Posterior cingulate gyrus (tissue), 11 donors: ENCODE results near the gene NTSR1.

Experiments
- DNase-seq, 10 donors: peaks; one replicate each; pipeline versions ENCODE4 v3.0.0 to v3.0.0-alpha.2; 2020 to 2021; ENCODE audit warnings: mixed read lengths in 3 of 10
- intact Hi-C: fragments of 100-400 bp; cut with DNase I; formaldehyde crosslinking; loops from one replicate; pipeline ENCODE4 v1.15.1; 2023

The NTSR1 gene

GRCh38 chr20:62722627-62723026 is 14.0 kb downstream of the NTSR1 start:
- no peak for DNase-seq
- intact Hi-C loops = no loop called here

GRCh38 chr20:62723351-62723750 is 14.7 kb downstream of the NTSR1 start:
- intact Hi-C loops = no loop called here
- DNase-seq = peak in 4 of 10 donors; percentile 23 to 81 (median 55)

- peak in 4 of 10 donors; percentile 5 to 80 (median 53) for DNase-seq
- intact Hi-C loops = no loop called here
Observed at GRCh38 chr20:62723768-62724450, 15.3 kb downstream of the NTSR1 start.

GRCh38 chr20:62724692-62725595 is 16.3 kb downstream of the NTSR1 start:
- intact Hi-C loops = no loop called here
- peak in 4 of 10 donors; percentile 8 to 60 (median 36) for DNase-seq

GRCh38 chr20:62725596-62726268 is 17.1 kb downstream of the NTSR1 start:
- intact Hi-C loops = no loop called here
- DNase-seq = peak in 2 of 10 donors; percentile 28 to 52

- intact Hi-C loops = no loop called here
- peak in 4 of 10 donors; percentile 4 to 49 (median 38) for DNase-seq
Observed at GRCh38 chr20:62726276-62726675, 17.6 kb downstream of the NTSR1 start.

GRCh38 chr20:62726716-62727583 is 18.3 kb downstream of the NTSR1 start:
- intact Hi-C loops = no loop called here
- DNase-seq = peak in 4 of 10 donors; percentile 17 to 72 (median 64)

GRCh38 chr20:62727584-62728027 is 19.0 kb downstream of the NTSR1 start:
- DNase-seq = peak in 4 of 10 donors; percentile 19 to 75 (median 56)
- intact Hi-C loops = no loop called here

GRCh38 chr20:62728028-62728780 is 19.6 kb downstream of the NTSR1 start:
- intact Hi-C loops = no loop called here
- peak in 4 of 10 donors; percentile 11 to 81 (median 44) for DNase-seq

- intact Hi-C loops = no loop called here
- peak in 3 of 10 donors; percentile 6 to 47 (median 35) for DNase-seq
Observed at GRCh38 chr20:62728781-62729300, 20.2 kb downstream of the NTSR1 start.

- peak in 4 of 10 donors; percentile 4 to 49 (median 44) for DNase-seq
- intact Hi-C loops = no loop called here
Observed at GRCh38 chr20:62730481-62730880, 21.8 kb downstream of the NTSR1 start.

- DNase-seq = no peak
- intact Hi-C loops = no loop called here
Observed at GRCh38 chr20:62732031-62732760, 23.6 kb downstream of the NTSR1 start.

GRCh38 chr20:62732842-62733525 is 24.3 kb downstream of the NTSR1 start:
- peak in 6 of 10 donors; percentile 6 to 84 (median 42) for DNase-seq
- intact Hi-C loops = no loop called here

- intact Hi-C loops = no loop called here
- no peak for DNase-seq
Observed at GRCh38 chr20:62733526-62733842, 24.8 kb downstream of the NTSR1 start.

- intact Hi-C loops = no loop called here
- peak in 4 of 10 donors; percentile 3 to 62 (median 10) for DNase-seq
Observed at GRCh38 chr20:62733891-62734290, 25.3 kb downstream of the NTSR1 start.

GRCh38 chr20:62734326-62734725 is 25.7 kb downstream of the NTSR1 start:
- peak in 3 of 10 donors; percentile 1 to 72 (median 3) for DNase-seq
- intact Hi-C loops = no loop called here

GRCh38 chr20:62734881-62735280 is 26.2 kb downstream of the NTSR1 start:
- peak in 4 of 10 donors; percentile 3 to 67 (median 13) for DNase-seq
- intact Hi-C loops = no loop called here
